ENCODE data around the gene DBF4B. TPM values are rescaled to one million over a fixed set of nuclear protein-coding genes. Genes with fewer than 3 reads are reported as not detected.

The DBF4B gene
- total RNA-seq, 1 experiment from 2014 or later = 20.5 TPM

GRCh38 chr17:44766409-44767038 lies 58.1 kb downstream of the DBF4B start:
- H3K27ac ChIP-seq (ENCODE audit: low read depth, low read length, poor library complexity, severe bottlenecking) = no peak overlapping the region
- no TSS peak for BruUV-seq (replicated peaks)
- ChIA-PET CTCF (interaction anchor here (0.5 kb wide), 1 partner anchor 1426 kb away, joined by 6 read pairs; the partner anchor contains the start of gene KANSL1), POLR2A (ENCODE audit: low non-redundant PET) (no interaction called here)
- TF ChIP-seq EZH2 (IDR thresholded peaks at IDR 0.05; ENCODE audit: borderline replicate concordance, low read depth, low read length, poor library complexity, severe bottlenecking) (no peak), CTCF (conservative IDR thresholded peaks at IDR 0.05; ENCODE audit: low read depth, low read length) (no peak)
- no peaks in the 10 kb centered on the region for H3K4me1 ChIP-seq (ENCODE audit: insufficient read depth, low read length, poor library complexity, severe bottlenecking)
- intact Hi-C loops (cut with micrococcal nuclease; ENCODE audit: unreplicated experiment) = no loop called here
- DNase-seq (ENCODE audit: low spot score) = no peak
- H3K27me3 ChIP-seq (replicated peaks; ENCODE audit: insufficient read depth, low read depth, low read length, poor library complexity) = no peaks in the 10 kb centered on the region
- H3K9me3 ChIP-seq (ENCODE audit: low read depth, low read length, poor library complexity, severe bottlenecking) = no peaks in the 10 kb centered on the region
- H3K4me3 ChIP-seq (ENCODE audit: low read depth, low read length, poor library complexity, severe bottlenecking) = no peak overlapping the region
- no peaks in the 10 kb centered on the region for H3K36me3 ChIP-seq (ENCODE audit: insufficient read depth, low read length, poor library complexity, severe bottlenecking)

- ChIA-PET CTCF (interaction anchor here (0.5 kb wide), 1 partner anchor 333 kb away, joined by 4 read pairs; no protein-coding TSS in a partner anchor), POLR2A (ENCODE audit: low non-redundant PET) (no interaction called here)
- H3K27me3 ChIP-seq (replicated peaks; ENCODE audit: insufficient read depth, low read depth, low read length, poor library complexity) = no peaks in the 10 kb centered on the region
- TF ChIP-seq CTCF (conservative IDR thresholded peaks at IDR 0.05; ENCODE audit: low read depth, low read length) (no peak), EZH2 (IDR thresholded peaks at IDR 0.05; ENCODE audit: borderline replicate concordance, low read depth, low read length, poor library complexity, severe bottlenecking) (no peak)
- H3K27ac ChIP-seq (ENCODE audit: low read depth, low read length, poor library complexity, severe bottlenecking) = no peak overlapping the region
- H3K36me3 ChIP-seq (ENCODE audit: insufficient read depth, low read length, poor library complexity, severe bottlenecking) = no peaks in the 10 kb centered on the region
- DNase-seq (ENCODE audit: low spot score) = no peak
- intact Hi-C loops (cut with micrococcal nuclease; ENCODE audit: unreplicated experiment) = no loop called here
- no TSS peak for BruUV-seq (replicated peaks)
- H3K4me1 ChIP-seq (ENCODE audit: insufficient read depth, low read length, poor library complexity, severe bottlenecking) = no peaks in the 10 kb centered on the region
- H3K4me3 ChIP-seq (ENCODE audit: low read depth, low read length, poor library complexity, severe bottlenecking) = no peak overlapping the region
- H3K9me3 ChIP-seq (ENCODE audit: low read depth, low read length, poor library complexity, severe bottlenecking) = no peaks in the 10 kb centered on the region
Measured at GRCh38 chr17:44767493-44767892, 59.0 kb downstream of the DBF4B start.

- CTCF ChIA-PET = no interaction called here
- Histone ChIP-seq H3K9me3 (ENCODE audit: low read depth, low read length, poor library complexity, severe bottlenecking) (no peaks in the 10 kb centered on the region), H3K4me1 (ENCODE audit: insufficient read depth, low read length, poor library complexity, severe bottlenecking) (no peaks in the 10 kb centered on the region), H3K27me3 (replicated peaks; ENCODE audit: insufficient read depth, low read depth, low read length, poor library complexity) (no peaks in the 10 kb centered on the region), H3K27ac (ENCODE audit: low read depth, low read length, poor library complexity, severe bottlenecking) (no peak overlapping the region), H3K4me3 (ENCODE audit: low read depth, low read length, poor library complexity, severe bottlenecking) (no peak overlapping the region), H3K36me3 (ENCODE audit: insufficient read depth, low read length, poor library complexity, severe bottlenecking) (no peaks in the 10 kb centered on the region)
- no TSS peak for BruUV-seq (replicated peaks)
- TF ChIP-seq EZH2 (IDR thresholded peaks at IDR 0.05; ENCODE audit: borderline replicate concordance, low read depth, low read length, poor library complexity, severe bottlenecking) = no peak
- TF ChIP-seq CTCF (conservative IDR thresholded peaks at IDR 0.05; ENCODE audit: low read depth, low read length) = no peak
- POLR2A ChIA-PET (ENCODE audit: low non-redundant PET) = no interaction called here
- DNase-seq (ENCODE audit: low spot score) = no peak
- intact Hi-C loops (cut with micrococcal nuclease; ENCODE audit: unreplicated experiment) = no loop called here
Measured at GRCh38 chr17:44768505-44769142, 60.2 kb downstream of the DBF4B start.
